B cell (primary cell): ENCODE results near the gene RPS21. TPM values are rescaled to one million over a fixed set of nuclear protein-coding genes. Genes with fewer than 3 reads are reported as not detected.

Experiments
- ATAC-seq: fragments of 200-7000 bp; cut with Tn5 transposase; one replicate; pipeline ENCODE4 v1.10.0; 2021; ENCODE audit warnings: low read depth, mild to moderate bottlenecking, moderate number of reproducible peaks, moderate library complexity
- CTCF ChIA-PET: fragments of 350-600 bp; sonication (Branson Sonifier 250); formaldehyde crosslinking; loops from one replicate; lab custom pipeline; 2021; ENCODE audit warnings: antibody characterized with exemption, inconsistent platforms; lab: Charles Lee
- POLR2A ChIA-PET: fragments of 350-600 bp; sonication (Branson Sonifier 250); formaldehyde crosslinking; loops from one replicate; lab custom pipeline; 2021; ENCODE audit warnings: antibody characterized with exemption; lab: Charles Lee
- DNase-seq: peaks from one replicate; pipeline ENCODE4 v3.0.0; 2013
- H2AFZ ChIP-seq: 2 replicates; pipeline ENCODE4 v1.6.1; 2012; ENCODE audit warnings: mild to moderate bottlenecking, low read depth, low read length; ENCODE audit not compliant: insufficient read depth, poor library complexity, severe bottlenecking
- H3K27ac ChIP-seq, 2 donors: 1 replicate in 1 of 2; 2 replicates in 1 of 2; pipeline ENCODE4 v1.5.1; 2012 to 2013; ENCODE audit warnings: low read length in 2 of 2, mild to moderate bottlenecking in 2 of 2, moderate library complexity in 1 of 2
- H3K27me3 ChIP-seq, 4 experiments: fragments of 200-600 bp in 1 of 4; sonication (generic) in 1 of 4; replicated peaks in 1 of 4; 1 replicate in 2 of 4; 2 replicates in 2 of 4; pipeline versions ENCODE4 v1.6.1 to v1.7.0; 2013 to 2016; ENCODE audit warnings: low read length in 3 of 4, mild to moderate bottlenecking in 2 of 4, mixed read lengths in 1 of 4, moderate library complexity in 1 of 4; ENCODE audit not compliant: insufficient read depth in 4 of 4, control insufficient read depth in 3 of 4; ENCODE audit errors: control extremely low read depth in 1 of 4
- H3K36me3 ChIP-seq, 2 experiments: replicated peaks in 1 of 2; 1 replicate in 1 of 2; 2 replicates in 1 of 2; pipeline versions ENCODE4 v1.6.1 to v1.7.1; 2013; ENCODE audit warnings: low read length in 1 of 2; ENCODE audit not compliant: insufficient read depth in 2 of 2, control insufficient read depth in 1 of 2; ENCODE audit errors: control extremely low read depth in 1 of 2, extremely low read depth in 1 of 2
- H3K4me1 ChIP-seq, 2 donors: fragments of 200-600 bp in 1 of 2; sonication (generic) in 1 of 2; 1 replicate in 1 of 2; 2 replicates in 1 of 2; pipeline versions ENCODE4 v1.5.1 to v1.6.1; 2013 to 2017; ENCODE audit warnings: low read length in 2 of 2; ENCODE audit not compliant: control insufficient read depth in 2 of 2, insufficient read depth in 2 of 2
- H3K4me2 ChIP-seq: replicated peaks from 2 replicates; pipeline ENCODE3; 2012; ENCODE audit warnings: mild to moderate bottlenecking, low read depth, low read length; ENCODE audit not compliant: poor library complexity, severe bottlenecking
- H3K4me3 ChIP-seq, 5 experiments: fragments of 200-600 bp in 1 of 5; sonication (generic) in 1 of 5; 1 replicate in 3 of 5; 2 replicates in 2 of 5; pipeline versions ENCODE4 v1.5.1 to v1.7.0; 2011 to 2016; ENCODE audit warnings: low read length in 4 of 5, mild to moderate bottlenecking in 4 of 5, low read depth in 2 of 5, control low read depth in 1 of 5, moderate library complexity in 1 of 5; ENCODE audit not compliant: insufficient read depth in 1 of 5; ENCODE audit errors: control extremely low read depth in 1 of 5, extremely low read depth in 1 of 5
- H3K79me2 ChIP-seq: fragments of 200-600 bp; sonication (generic); one replicate; pipeline ENCODE4 v1.6.0; 2016; ENCODE audit warnings: low read length; ENCODE audit not compliant: control insufficient read depth, insufficient read depth
- H3K9ac ChIP-seq: fragments of 200-600 bp; sonication (generic); 2 replicates; pipeline ENCODE4 v1.6.1; 2017; ENCODE audit warnings: mild to moderate bottlenecking, low read length, moderate library complexity
- H3K9me3 ChIP-seq, 3 donors: one replicate each; pipeline versions ENCODE4 v1.6.1 to v1.7.1; 2013; ENCODE audit warnings: low read length in 2 of 3; ENCODE audit not compliant: control insufficient read depth in 2 of 3, insufficient read depth in 1 of 3; ENCODE audit errors: control extremely low read depth in 1 of 3
- H4K20me1 ChIP-seq: 2 replicates; pipeline ENCODE4 v1.6.0; 2012; ENCODE audit warnings: mild to moderate bottlenecking, low read length; ENCODE audit not compliant: insufficient read depth, control insufficient read depth, poor library complexity, severe bottlenecking
- H3K27ac Mint-ChIP-seq: one replicate; pipeline ENCODE4 v1.8.0; 2021; ENCODE audit warnings: mixed read lengths
- H3K27me3 Mint-ChIP-seq: one replicate; pipeline ENCODE4 v1.8.0; 2021; ENCODE audit warnings: mixed read lengths
- H3K4me1 Mint-ChIP-seq: one replicate; pipeline ENCODE4 v1.8.0; 2021; ENCODE audit warnings: mixed read lengths
- H3K4me3 Mint-ChIP-seq: one replicate; pipeline ENCODE4 v1.8.0; 2021; ENCODE audit warnings: mixed read lengths
- H3K9me3 Mint-ChIP-seq: one replicate; pipeline ENCODE4 v1.8.0; 2022; ENCODE audit warnings: mixed read lengths; ENCODE audit not compliant: insufficient read depth
- EZH2 ChIP-seq: IDR thresholded peaks from 2 replicates; pipeline ENCODE4 v1.6.1; 2012; ENCODE audit warnings: borderline replicate concordance, low read depth, mild to moderate bottlenecking, moderate library complexity, low read length; ENCODE audit not compliant: insufficient read depth, poor library complexity, severe bottlenecking
- WGBS: methylation state at CpG from one replicate; pipeline ENCODE4 v1.1.5; 2013; ENCODE audit warnings: missing lambda C conversion rate; ENCODE audit not compliant: insufficient coverage; 5-methylcytosine and 5-hydroxymethylcytosine counted together
- intact Hi-C: fragments of 100-400 bp; cut with micrococcal nuclease; formaldehyde crosslinking; loops from one replicate; pipeline ENCODE4 v1.10.0; 2022
- polyA plus RNA-seq: library from polyadenylated mRNA; depleted of rRNA; stranded (reverse); fragments of >200 nt; gene quantifications from 2 replicates; pipeline ENCODE4 v1.2.3, GENCODE V29; 2012
- total RNA-seq, 2 donors: library from RNA; stranded (reverse); fragments of 120-200 nt in 1 of 2; gene quantifications; 1 replicate in 1 of 2; 2 replicates in 1 of 2; pipeline versions ENCODE4 v1.2.3 to v1.2.4, GENCODE V29; 2013 to 2022
- TF ChIP-seq, protein P1 (sequence below): fragments of 200-600 bp; IDR thresholded peaks from one replicate; pipeline ENCODE4 v1.8.0; 2022; ENCODE audit warnings: antibody characterized with exemption, mild to moderate bottlenecking

The RPS21 gene
- total and polyA plus RNA-seq, 2 donors (not counting 1 experiment from before 2014, with no cell fraction given): 2,653 to 9,603 TPM

DNA sequence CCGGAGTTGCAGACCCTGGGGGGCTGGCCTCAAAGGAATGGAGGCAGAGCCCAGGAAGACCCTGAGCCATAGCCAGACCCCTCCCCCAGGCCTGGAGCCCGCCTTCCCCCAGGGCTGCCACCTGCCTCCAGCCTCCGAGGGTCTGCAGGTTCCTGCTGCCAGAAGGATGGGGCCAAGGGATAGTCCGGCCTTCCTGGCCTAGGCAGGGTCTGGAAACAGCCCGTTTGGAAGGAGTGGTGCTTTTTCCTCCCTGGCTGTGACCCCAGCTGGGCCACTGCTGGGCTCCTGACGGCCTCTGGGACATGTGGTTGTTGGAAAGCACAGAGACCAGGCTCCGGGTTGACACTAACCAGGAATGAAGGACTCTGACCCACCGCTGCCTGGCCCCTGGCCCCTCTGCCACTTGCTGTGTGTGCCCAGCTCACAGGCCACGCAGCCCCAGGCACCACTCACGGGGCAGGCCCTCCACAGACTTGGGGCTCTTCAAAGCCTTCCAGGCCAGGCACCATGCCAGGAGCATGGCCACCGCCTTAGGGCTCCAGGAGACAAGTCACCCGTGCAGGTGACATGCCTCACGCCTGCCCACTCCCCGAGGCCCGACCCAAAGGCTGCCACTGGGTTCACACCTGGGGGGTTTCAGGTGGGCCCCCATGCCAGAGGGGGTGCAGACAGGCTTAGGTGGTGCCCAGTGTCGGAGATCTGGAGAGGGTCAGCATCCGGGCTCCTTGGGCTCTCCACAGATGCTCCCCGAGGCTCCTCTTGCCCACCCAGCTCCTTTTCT, 15.9 kb upstream of the RPS21 start:
- Histone ChIP-seq H3K27ac (no peak overlapping the region), H3K27me3 (peaks cover 0 to 44% (median 12%) of the 10 kb centered on the region in 4 experiments), H3K4me1 (peaks cover 22 to 27% of the 10 kb centered on the region in 2 donors), H4K20me1 (no peaks in the 10 kb centered on the region), H3K79me2 (no peaks in the 10 kb centered on the region), H3K4me2 (no peak overlapping the region), H2AFZ (no peak overlapping the region), H3K36me3 (no peaks in the 10 kb centered on the region), H3K9ac (no peak overlapping the region), H3K4me3 (no peak overlapping the region), H3K9me3 (peaks cover 0 to 4% (median 0%) of the 10 kb centered on the region in 3 donors)
- CTCF ChIA-PET: interaction anchor here (1.1 kb wide), 1 partner anchor 11 kb away, joined by 4 read pairs; no protein-coding TSS in a partner anchor
- Mint-ChIP-seq H3K4me1 (peaks cover 11% of the 10 kb centered on the region), H3K4me3 (no peak overlapping the region), H3K27me3 (peaks cover 6% of the 10 kb centered on the region), H3K27ac (no peak overlapping the region), H3K9me3 (no peaks in the 10 kb centered on the region)
- TF ChIP-seq, protein P1, sequence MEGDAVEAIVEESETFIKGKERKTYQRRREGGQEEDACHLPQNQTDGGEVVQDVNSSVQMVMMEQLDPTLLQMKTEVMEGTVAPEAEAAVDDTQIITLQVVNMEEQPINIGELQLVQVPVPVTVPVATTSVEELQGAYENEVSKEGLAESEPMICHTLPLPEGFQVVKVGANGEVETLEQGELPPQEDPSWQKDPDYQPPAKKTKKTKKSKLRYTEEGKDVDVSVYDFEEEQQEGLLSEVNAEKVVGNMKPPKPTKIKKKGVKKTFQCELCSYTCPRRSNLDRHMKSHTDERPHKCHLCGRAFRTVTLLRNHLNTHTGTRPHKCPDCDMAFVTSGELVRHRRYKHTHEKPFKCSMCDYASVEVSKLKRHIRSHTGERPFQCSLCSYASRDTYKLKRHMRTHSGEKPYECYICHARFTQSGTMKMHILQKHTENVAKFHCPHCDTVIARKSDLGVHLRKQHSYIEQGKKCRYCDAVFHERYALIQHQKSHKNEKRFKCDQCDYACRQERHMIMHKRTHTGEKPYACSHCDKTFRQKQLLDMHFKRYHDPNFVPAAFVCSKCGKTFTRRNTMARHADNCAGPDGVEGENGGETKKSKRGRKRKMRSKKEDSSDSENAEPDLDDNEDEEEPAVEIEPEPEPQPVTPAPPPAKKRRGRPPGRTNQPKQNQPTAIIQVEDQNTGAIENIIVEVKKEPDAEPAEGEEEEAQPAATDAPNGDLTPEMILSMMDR: no peak
- TF ChIP-seq EZH2: no peak
- no peak for DNase-seq
- intact Hi-C loops: no loop called here
- WGBS: 76% methylated on average over 17 of the region's 18 CpGs
- ATAC-seq: no peak
- POLR2A ChIA-PET: no interaction called here

DNA sequence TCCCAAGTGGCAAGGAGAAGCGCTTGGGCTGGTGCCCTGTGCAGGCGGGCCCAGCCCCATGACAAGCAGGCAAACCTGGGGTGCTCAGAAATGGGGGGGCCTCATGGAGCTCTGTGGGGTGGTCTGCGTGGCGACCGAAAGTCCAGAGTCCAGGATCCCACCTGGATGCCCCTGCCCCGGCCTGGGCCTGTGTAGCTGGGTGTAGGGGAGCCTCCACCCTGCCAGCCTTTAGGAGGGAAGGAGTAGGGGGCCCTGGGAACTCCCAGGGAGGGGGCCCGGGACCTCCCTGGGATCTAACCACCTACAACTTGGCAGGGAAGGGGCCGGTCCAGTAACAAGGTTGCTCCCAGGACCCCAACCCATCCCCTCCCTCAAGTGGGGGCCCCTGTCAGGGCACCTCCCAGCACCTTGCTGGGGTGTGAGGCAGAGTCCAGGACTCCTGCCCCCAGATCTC, 15.3 kb upstream of the RPS21 start:
- ATAC-seq: no peak
- H3K4me3 ChIP-seq: no peak overlapping the region
- no peak overlapping the region for H3K4me2 ChIP-seq
- intact Hi-C loops: no loop called here
- H3K9me3 ChIP-seq: peaks cover 0 to 4% (median 0%) of the 10 kb centered on the region in 3 donors
- H3K27ac ChIP-seq: no peak overlapping the region
- Mint-ChIP-seq H3K27ac (no peak overlapping the region), H3K4me3 (no peak overlapping the region), H3K9me3 (no peaks in the 10 kb centered on the region), H3K4me1 (peaks cover 11% of the 10 kb centered on the region), H3K27me3 (peaks cover 6% of the 10 kb centered on the region)
- no peaks in the 10 kb centered on the region for H3K36me3 ChIP-seq
- no peak overlapping the region for H3K9ac ChIP-seq
- H4K20me1 ChIP-seq: no peaks in the 10 kb centered on the region
- TF ChIP-seq EZH2: no peak
- TF ChIP-seq, protein P1: no peak
- CTCF ChIA-PET: interaction anchor here (1.1 kb wide), 1 partner anchor 11 kb away, joined by 4 read pairs; no protein-coding TSS in a partner anchor
- H3K4me1 ChIP-seq: peaks cover 17 to 23% of the 10 kb centered on the region in 2 donors
- H3K27me3 ChIP-seq: peaks cover 0 to 44% (median 12%) of the 10 kb centered on the region in 4 experiments
- no peak for DNase-seq
- no peak overlapping the region for H2AFZ ChIP-seq
- POLR2A ChIA-PET: no interaction called here
- WGBS: 78% methylated on average over 5 of the region's 8 CpGs
- H3K79me2 ChIP-seq: no peaks in the 10 kb centered on the region
